SK-N-SH (cell line): ENCODE measurements around the gene ITGB5. TPM values are rescaled to one million over a fixed set of nuclear protein-coding genes. Genes with fewer than 3 reads are reported as not detected.
A peak's percentile ranks its signal among the peaks of the same experiment; 100 is the strongest.

Experiments used
- CTCF ChIA-PET: fragments of 300-600, 350-600 bp; formaldehyde crosslinking; extraction: SDS; loops from one replicate; lab custom pipeline; 2021; lab: Yijun Ruan, JAX
- POLR2A ChIA-PET: fragments of 350-600 bp; sonication (Branson Sonifier 250); formaldehyde crosslinking; extraction: SDS; loops from one replicate; lab custom pipeline; 2020; ENCODE audit warnings: antibody characterized with exemption, inconsistent platforms; lab: Yijun Ruan, JAX
- DNase-seq: peaks from one replicate; pipeline ENCODE4 v3.0.0; 2012
- H2AFZ ChIP-seq: fragments of 200-600 bp; sonication (generic); 2 replicates; pipeline ENCODE4 v1.8.1; 2016; ENCODE audit warnings: antibody characterized with exemption, mild to moderate bottlenecking, low read depth
- H3F3A ChIP-seq: fragments of 200-600 bp; sonication (generic); replicated peaks from 2 replicates; pipeline ENCODE3; 2016; ENCODE audit warnings: antibody characterized with exemption, mild to moderate bottlenecking; ENCODE audit not compliant: insufficient read depth
- H3K27ac ChIP-seq, 2 experiments: fragments of 200-500 bp in 1 of 2; fragments of 200-600 bp in 1 of 2; sonication (Bioruptor generic) in 1 of 2; sonication (generic), shearing (Covaris generic) in 1 of 2; 2 replicates each; pipeline versions ENCODE4 v1.5.1 to v1.6.1; 2014 to 2016; ENCODE audit warnings: low read depth in 2 of 2, inconsistent platforms in 1 of 2, low read length in 1 of 2, mild to moderate bottlenecking in 1 of 2, mixed read lengths in 1 of 2
- H3K27me3 ChIP-seq: fragments of 200-600 bp; sonication (generic), shearing (Covaris generic); 2 replicates; pipeline ENCODE4 v1.6.1; 2016; ENCODE audit warnings: mixed run types; ENCODE audit not compliant: insufficient read depth
- H3K36me3 ChIP-seq, 2 experiments: fragments of 200-500 bp in 1 of 2; fragments of 200-600 bp in 1 of 2; sonication (Bioruptor generic) in 1 of 2; sonication (generic) in 1 of 2; replicated peaks in 1 of 2; 2 replicates each; pipeline versions ENCODE3 to v1.5.1; 2014 to 2016; ENCODE audit warnings: low read length in 1 of 2, mild to moderate bottlenecking in 1 of 2; ENCODE audit not compliant: insufficient read depth in 2 of 2, control insufficient read depth in 1 of 2
- H3K4me1 ChIP-seq, 2 experiments: fragments of 200-500 bp in 1 of 2; fragments of 200-600 bp in 1 of 2; sonication (Bioruptor generic) in 1 of 2; sonication (generic), shearing (Covaris generic) in 1 of 2; 2 replicates each; pipeline versions ENCODE4 v1.5.1 to v1.6.1; 2014 to 2016; ENCODE audit warnings: low read depth in 1 of 2, low read length in 1 of 2, mixed run types in 1 of 2; ENCODE audit not compliant: insufficient read depth in 2 of 2, control insufficient read depth in 1 of 2
- H3K4me2 ChIP-seq: fragments of 200-600 bp; sonication (generic), shearing (Covaris generic); 2 replicates; pipeline ENCODE4 v1.6.1; 2017; ENCODE audit warnings: mixed run types
- H3K4me3 ChIP-seq, 2 experiments: fragments of 200-500 bp in 1 of 2; fragments of 200-600 bp in 1 of 2; sonication (Bioruptor generic) in 1 of 2; sonication (generic), shearing (Covaris generic) in 1 of 2; 2 replicates each; pipeline versions ENCODE4 v1.5.1 to v1.8.1; 2014 to 2016; ENCODE audit warnings: low read depth in 2 of 2, inconsistent platforms in 1 of 2, low read length in 1 of 2, mild to moderate bottlenecking in 1 of 2, mixed read lengths in 1 of 2, moderate library complexity in 1 of 2
- H3K79me2 ChIP-seq: fragments of 200-600 bp; sonication (generic); 2 replicates; pipeline ENCODE4 v1.8.1; 2017; ENCODE audit warnings: mild to moderate bottlenecking; ENCODE audit not compliant: insufficient read depth
- H3K9ac ChIP-seq: fragments of 200-600 bp; sonication (generic); 2 replicates; pipeline ENCODE4 v1.6.1; 2017; ENCODE audit warnings: mixed run types
- H3K9me2 ChIP-seq: fragments of 200-600 bp; sonication (generic); 2 replicates; pipeline ENCODE4 v1.6.1; 2017; ENCODE audit warnings: mixed run types
- H3K9me3 ChIP-seq: fragments of 200-600 bp; sonication (generic); 2 replicates; pipeline ENCODE4 v1.6.1; 2017; ENCODE audit warnings: mixed run types, mild to moderate bottlenecking, moderate library complexity
- H4K20me1 ChIP-seq: fragments of 200-600 bp; sonication (generic); 2 replicates; pipeline ENCODE4 v1.6.1; 2017; ENCODE audit warnings: mild to moderate bottlenecking, mixed run types; ENCODE audit not compliant: insufficient read depth
- CHD2 ChIP-seq: fragments of 150-350 bp; IDR thresholded peaks from 2 replicates; pipeline ENCODE4 v1.6.1; 2018; ENCODE audit warnings: low read length; ENCODE audit not compliant: partially characterized antibody
- EZH2phosphoT487 ChIP-seq: fragments of 200-600 bp; sonication (generic); IDR thresholded peaks from 2 replicates; pipeline ENCODE4 v1.6.1; 2017; ENCODE audit warnings: low read depth, mixed run types, mild to moderate bottlenecking, antibody characterized with exemption, moderate library complexity, borderline replicate concordance
- FOSL2 ChIP-seq: IDR thresholded peaks from 2 replicates; pipeline ENCODE4 v1.4.0; 2012; ENCODE audit warnings: low read depth, mild to moderate bottlenecking, moderate library complexity, borderline replicate concordance
- FOXJ3 ChIP-seq: sonication (generic); formaldehyde crosslinking; IDR thresholded peaks from 2 replicates; pipeline ENCODE4 v1.5.1; 2020; ENCODE audit warnings: mild to moderate bottlenecking, missing genetic modification reagents
- FOXM1 ChIP-seq: IDR thresholded peaks from 2 replicates; pipeline ENCODE4 v1.4.0; 2012; ENCODE audit warnings: low read depth, mild to moderate bottlenecking
- GATA2 ChIP-seq: sonication (generic); formaldehyde crosslinking; IDR thresholded peaks from 2 replicates; pipeline ENCODE4 v1.5.0; 2020; ENCODE audit warnings: mild to moderate bottlenecking, missing genetic modification reagents
- JUND ChIP-seq: IDR thresholded peaks from 2 replicates; pipeline ENCODE4 v1.4.0; 2012
- MEF2A ChIP-seq: IDR thresholded peaks from 2 replicates; pipeline ENCODE4 v1.4.0; 2012; ENCODE audit warnings: low read depth, borderline replicate concordance
- MXI1 ChIP-seq: IDR thresholded peaks from 2 replicates; pipeline ENCODE4 v1.6.1; 2012; ENCODE audit warnings: mild to moderate bottlenecking, low read depth, low read length, improper control_type of control experiment
- NFIC ChIP-seq: IDR thresholded peaks from 2 replicates; pipeline ENCODE4 v1.4.0; 2012; ENCODE audit warnings: borderline replicate concordance
- NRF1 ChIP-seq: IDR thresholded peaks from 2 replicates; pipeline ENCODE4 v1.6.1; 2012; ENCODE audit warnings: low read depth, mild to moderate bottlenecking, low read length
- POLR2AphosphoS5 ChIP-seq: IDR thresholded peaks from 2 replicates; pipeline ENCODE4 v1.6.1; 2012; ENCODE audit warnings: low read depth, low read length
- RAD21 ChIP-seq: IDR thresholded peaks from 2 replicates; pipeline ENCODE4 v1.6.1; 2012; ENCODE audit warnings: mild to moderate bottlenecking, low read length
- RCOR1 ChIP-seq: fragments of 150-350 bp; IDR thresholded peaks from 2 replicates; pipeline ENCODE4 v1.6.1; 2017; ENCODE audit warnings: antibody characterized with exemption, low read length
- RFX5 ChIP-seq: IDR thresholded peaks from 2 replicates; pipeline ENCODE4 v1.6.1; 2012; ENCODE audit warnings: mild to moderate bottlenecking, improper control_type of control experiment, low read length
- RXRA ChIP-seq: IDR thresholded peaks from 2 replicates; pipeline ENCODE4 v1.4.0; 2012; ENCODE audit warnings: low read depth, mild to moderate bottlenecking, borderline replicate concordance
- SIN3A ChIP-seq: IDR thresholded peaks from 2 replicates; pipeline ENCODE4 v1.6.1; 2012; ENCODE audit warnings: low read depth, mild to moderate bottlenecking, low read length, moderate library complexity, borderline replicate concordance
- SMC3 ChIP-seq: IDR thresholded peaks from 2 replicates; pipeline ENCODE4 v1.6.1; 2012; ENCODE audit warnings: low read depth, low read length, improper control_type of control experiment
- TCF12 ChIP-seq: IDR thresholded peaks from 2 replicates; pipeline ENCODE4 v1.4.0; 2012
- TEAD4 ChIP-seq: IDR thresholded peaks from 2 replicates; pipeline ENCODE4 v1.4.0; 2012; ENCODE audit warnings: mild to moderate bottlenecking, borderline replicate concordance; ENCODE audit not compliant: insufficient read depth
- YY1 ChIP-seq: IDR thresholded peaks from 2 replicates; pipeline ENCODE4 v1.4.0; 2012; ENCODE audit warnings: low read depth, mild to moderate bottlenecking
- ZBTB33 ChIP-seq: IDR thresholded peaks from 2 replicates; pipeline ENCODE4 v1.4.0; 2012; ENCODE audit warnings: low read depth, borderline replicate concordance
- WGBS: methylation state at CpG from one replicate; pipeline ENCODE4 v1.1.6; 2017; ENCODE audit warnings: low lambda C conversion rate; 5-methylcytosine and 5-hydroxymethylcytosine counted together
- polyA plus RNA-seq, 3 experiments: library from polyadenylated mRNA; depleted of rRNA; stranded (reverse); fragments of >200 nt; gene quantifications; 2 replicates each; pipeline ENCODE4 v1.2.3, GENCODE V29; 2012
- TF ChIP-seq, protein P1 (sequence below): IDR thresholded peaks from 2 replicates; pipeline ENCODE4 v1.6.1; 2012; ENCODE audit warnings: mild to moderate bottlenecking, low read depth, low read length, moderate library complexity
- TF ChIP-seq, protein P2 (sequence below): fragments of 150-350 bp; IDR thresholded peaks from 2 replicates; pipeline ENCODE4 v1.6.1; 2016; ENCODE audit warnings: mild to moderate bottlenecking, low read depth, low read length
- TF ChIP-seq, protein P3 (sequence below): IDR thresholded peaks from 2 replicates; pipeline ENCODE4 v1.4.0; 2012; ENCODE audit warnings: low read depth
- TF ChIP-seq, protein P4 (sequence below): fragments of 150-350 bp; IDR thresholded peaks from 2 replicates; pipeline ENCODE4 v1.6.1; 2017; ENCODE audit warnings: antibody characterized with exemption, low read length, low read depth, borderline replicate concordance

ITGB5 gene
- polyA plus RNA-seq, 1 of the 3 experiments (the other 2 are of a cell fraction), result 481 TPM

DNA sequence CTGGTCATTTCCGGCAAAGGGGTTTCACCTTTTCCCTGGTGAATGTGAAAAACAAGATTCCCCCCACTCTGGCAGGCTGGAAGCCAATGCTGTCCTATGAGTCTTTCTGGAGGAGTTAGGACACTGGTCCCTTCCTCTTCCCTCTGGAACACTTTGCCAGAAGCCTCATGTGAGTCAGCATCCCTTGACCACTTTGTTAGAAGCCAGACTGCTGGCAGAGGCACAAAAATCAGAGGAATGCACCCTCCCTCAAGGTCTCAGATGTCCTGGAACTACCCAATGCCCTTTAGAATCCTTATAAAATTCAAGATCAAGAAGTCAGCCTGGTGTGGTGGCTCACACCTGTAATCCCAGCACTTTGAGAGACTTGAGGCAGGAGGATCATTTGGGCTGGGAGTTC is 26.6 kb downstream of the ITGB5 start:
- no peak for DNase-seq
- Histone ChIP-seq H3K4me3 (no peak overlapping the region), H3K79me2 (peaks cover 75% of the 10 kb centered on the region), H3K9me3 (no peaks in the 10 kb centered on the region; the same call in 1 of the 2 replicates), H2AFZ (no peak overlapping the region), H3K9ac (peak overlapping the region; percentile 37; the same call in 1 of the 2 replicates), H3K27me3 (no peaks in the 10 kb centered on the region), H3F3A (peaks cover 28% of the 10 kb centered on the region), H3K4me2 (no peak overlapping the region; the same call in none of the 2 replicates), H4K20me1 (no peaks in the 10 kb centered on the region), H3K27ac (peak overlapping the region; percentile 71 to 92), H3K4me1 (peaks cover 20 to 23% of the 10 kb centered on the region in 2 experiments; a peak in 3 of 4 replicates), H3K36me3 (peaks cover 25 to 27% of the 10 kb centered on the region in 2 experiments), H3K9me2 (no peaks in the 10 kb centered on the region)
- 19% methylated on average over 1 of the region's 1 CpG for WGBS
- POLR2A ChIA-PET, result no interaction called here
- CTCF ChIA-PET, result no interaction called here
- TF ChIP-seq TCF12 (peak; percentile 99), FOXJ3 (CRISPR knock-in tag) (no peak), NFIC (peak; percentile 99), RFX5 (no peak), TEAD4 (peak; percentile 98), FOSL2 (peak; percentile 93), MEF2A (peak; percentile 63; the same call in 1 of the 2 replicates), GATA2 (no peak), ZBTB33 (peak; percentile 69; the same call in 1 of the 2 replicates), EZH2phosphoT487 (no peak), RAD21 (no peak), NRF1 (no peak), JUND (peak; percentile 94), MXI1 (no peak), YY1 (peak; percentile 35; the same call in 1 of the 2 replicates), FOXM1 (peak; percentile 87; the same call in 1 of the 2 replicates), POLR2AphosphoS5 (peak; percentile 81; the same call in 1 of the 2 replicates), CHD2 (no peak), SMC3 (no peak), SIN3A (peak; percentile 84; the same call in 1 of the 2 replicates), RCOR1 (no peak), RXRA (peak; percentile 95)
- TF ChIP-seq, protein P1, sequence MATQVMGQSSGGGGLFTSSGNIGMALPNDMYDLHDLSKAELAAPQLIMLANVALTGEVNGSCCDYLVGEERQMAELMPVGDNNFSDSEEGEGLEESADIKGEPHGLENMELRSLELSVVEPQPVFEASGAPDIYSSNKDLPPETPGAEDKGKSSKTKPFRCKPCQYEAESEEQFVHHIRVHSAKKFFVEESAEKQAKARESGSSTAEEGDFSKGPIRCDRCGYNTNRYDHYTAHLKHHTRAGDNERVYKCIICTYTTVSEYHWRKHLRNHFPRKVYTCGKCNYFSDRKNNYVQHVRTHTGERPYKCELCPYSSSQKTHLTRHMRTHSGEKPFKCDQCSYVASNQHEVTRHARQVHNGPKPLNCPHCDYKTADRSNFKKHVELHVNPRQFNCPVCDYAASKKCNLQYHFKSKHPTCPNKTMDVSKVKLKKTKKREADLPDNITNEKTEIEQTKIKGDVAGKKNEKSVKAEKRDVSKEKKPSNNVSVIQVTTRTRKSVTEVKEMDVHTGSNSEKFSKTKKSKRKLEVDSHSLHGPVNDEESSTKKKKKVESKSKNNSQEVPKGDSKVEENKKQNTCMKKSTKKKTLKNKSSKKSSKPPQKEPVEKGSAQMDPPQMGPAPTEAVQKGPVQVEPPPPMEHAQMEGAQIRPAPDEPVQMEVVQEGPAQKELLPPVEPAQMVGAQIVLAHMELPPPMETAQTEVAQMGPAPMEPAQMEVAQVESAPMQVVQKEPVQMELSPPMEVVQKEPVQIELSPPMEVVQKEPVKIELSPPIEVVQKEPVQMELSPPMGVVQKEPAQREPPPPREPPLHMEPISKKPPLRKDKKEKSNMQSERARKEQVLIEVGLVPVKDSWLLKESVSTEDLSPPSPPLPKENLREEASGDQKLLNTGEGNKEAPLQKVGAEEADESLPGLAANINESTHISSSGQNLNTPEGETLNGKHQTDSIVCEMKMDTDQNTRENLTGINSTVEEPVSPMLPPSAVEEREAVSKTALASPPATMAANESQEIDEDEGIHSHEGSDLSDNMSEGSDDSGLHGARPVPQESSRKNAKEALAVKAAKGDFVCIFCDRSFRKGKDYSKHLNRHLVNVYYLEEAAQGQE, result peak; percentile 53; the same call in 1 of the 2 replicates
- TF ChIP-seq, protein P2, sequence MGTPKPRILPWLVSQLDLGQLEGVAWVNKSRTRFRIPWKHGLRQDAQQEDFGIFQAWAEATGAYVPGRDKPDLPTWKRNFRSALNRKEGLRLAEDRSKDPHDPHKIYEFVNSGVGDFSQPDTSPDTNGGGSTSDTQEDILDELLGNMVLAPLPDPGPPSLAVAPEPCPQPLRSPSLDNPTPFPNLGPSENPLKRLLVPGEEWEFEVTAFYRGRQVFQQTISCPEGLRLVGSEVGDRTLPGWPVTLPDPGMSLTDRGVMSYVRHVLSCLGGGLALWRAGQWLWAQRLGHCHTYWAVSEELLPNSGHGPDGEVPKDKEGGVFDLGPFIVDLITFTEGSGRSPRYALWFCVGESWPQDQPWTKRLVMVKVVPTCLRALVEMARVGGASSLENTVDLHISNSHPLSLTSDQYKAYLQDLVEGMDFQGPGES, result no peak
- TF ChIP-seq, protein P3, sequence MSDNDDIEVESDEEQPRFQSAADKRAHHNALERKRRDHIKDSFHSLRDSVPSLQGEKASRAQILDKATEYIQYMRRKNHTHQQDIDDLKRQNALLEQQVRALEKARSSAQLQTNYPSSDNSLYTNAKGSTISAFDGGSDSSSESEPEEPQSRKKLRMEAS, result peak; percentile 87; the same call in 1 of the 2 replicates
- TF ChIP-seq, protein P4, sequence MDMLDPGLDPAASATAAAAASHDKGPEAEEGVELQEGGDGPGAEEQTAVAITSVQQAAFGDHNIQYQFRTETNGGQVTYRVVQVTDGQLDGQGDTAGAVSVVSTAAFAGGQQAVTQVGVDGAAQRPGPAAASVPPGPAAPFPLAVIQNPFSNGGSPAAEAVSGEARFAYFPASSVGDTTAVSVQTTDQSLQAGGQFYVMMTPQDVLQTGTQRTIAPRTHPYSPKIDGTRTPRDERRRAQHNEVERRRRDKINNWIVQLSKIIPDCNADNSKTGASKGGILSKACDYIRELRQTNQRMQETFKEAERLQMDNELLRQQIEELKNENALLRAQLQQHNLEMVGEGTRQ, result no peak
